ENCODE measurements around the gene ACTN1. TPM values are rescaled to one million over a fixed set of nuclear protein-coding genes. Genes with fewer than 3 reads are reported as not detected.

The ACTN1 gene
- total and polyA plus RNA-seq, 2 of the 8 experiments (the other 6 are each of a cell fraction or from before 2014, with no cell fraction given) = 236 to 262 TPM

DNA sequence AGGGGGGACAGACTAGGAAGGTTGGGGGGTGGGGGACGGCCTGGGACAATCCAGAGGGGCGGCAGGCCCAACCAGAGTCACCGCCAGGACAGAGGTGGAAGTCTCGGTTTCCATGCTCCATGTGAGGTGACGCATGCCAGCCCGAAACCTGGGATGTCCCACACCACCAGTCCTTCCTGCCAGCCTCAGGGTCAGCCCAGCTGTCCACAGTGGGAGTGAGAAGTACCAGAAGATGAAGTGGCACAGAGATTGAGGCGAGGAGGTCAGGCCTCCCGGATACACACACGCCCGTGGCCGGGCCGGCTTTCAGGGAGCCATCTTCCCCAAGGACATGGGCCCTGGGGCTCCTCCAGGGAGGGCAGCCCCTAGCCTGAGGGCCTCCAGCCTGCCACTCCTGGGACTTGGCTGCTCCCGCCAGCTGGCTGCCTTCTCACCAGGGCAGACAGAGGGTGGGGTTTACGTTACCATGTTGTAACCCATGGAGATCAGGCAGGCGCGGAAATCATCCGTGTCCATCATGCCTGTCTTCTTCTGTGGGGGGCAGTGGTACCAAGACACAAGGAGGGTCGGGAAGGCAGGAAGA lies 101.0 kb downstream of the ACTN1 start:
- H3K4me2 ChIP-seq (ENCODE audit: insufficient read depth in 1 of 2, low read depth in 2 of 2, low read length in 2 of 2) = no peak overlapping the region
- no peak overlapping the region for H2AK5ac ChIP-seq (ENCODE audit: low read depth, low read length)
- H3K23me2 ChIP-seq (ENCODE audit: low read depth, low read length) = no peaks in the 10 kb centered on the region
- ChIA-PET POLR2A (ENCODE audit: partially characterized antibody) (no interaction called here), CTCF (ENCODE audit: partially characterized antibody) (interaction anchor here (1.3 to 1.5 kb wide), 2 partner anchors 12 to 18 kb away, joined by 3 to 4 read pairs; no protein-coding TSS in a partner anchor)
- no peak overlapping the region for H4K8ac ChIP-seq (ENCODE audit: extremely low read depth, insufficient read depth, low read length)
- no peaks in the 10 kb centered on the region for H3K79me2 ChIP-seq (ENCODE audit: control insufficient read depth in 1 of 2, insufficient read depth in 2 of 2, low read length in 2 of 2)
- H2BK12ac ChIP-seq (ENCODE audit: low read depth, low read length) = no peak overlapping the region
- H4K5ac ChIP-seq (ENCODE audit: insufficient read length, low read depth, low read length) = no peak overlapping the region
- no peak overlapping the region for H3K4me3 ChIP-seq (ENCODE audit: extremely low read depth in 1 of 4, insufficient read depth in 2 of 4, low read depth in 3 of 4, low read length in 4 of 4)
- H3K9me3 ChIP-seq (ENCODE audit: insufficient read depth in 2 of 2, low read depth in 1 of 2, low read length in 1 of 2) = no peaks in the 10 kb centered on the region
- H3K56ac ChIP-seq (replicated peaks; ENCODE audit: insufficient read length, low read depth, low read length) = no peak overlapping the region
- no peaks in the 10 kb centered on the region for H3K4me1 ChIP-seq (replicated peaks in 1 of 4; ENCODE audit: control insufficient read depth in 3 of 4, insufficient read depth in 4 of 4, low read length in 3 of 4)
- no peak overlapping the region for H2BK5ac ChIP-seq (ENCODE audit: low read depth, low read length)
- no peaks in the 10 kb centered on the region for H3K27me3 ChIP-seq (replicated peaks in 1 of 4; ENCODE audit: control insufficient read depth in 3 of 4, extremely low read depth in 1 of 4, insufficient read depth in 3 of 4, low read length in 3 of 4)
- no peak overlapping the region for H3K4ac ChIP-seq (replicated peaks; ENCODE audit: insufficient read length, low read depth, low read length)
- H3K23ac ChIP-seq (ENCODE audit: insufficient read length) = no peak overlapping the region
- H4K20me1 ChIP-seq (replicated peaks in 1 of 2; ENCODE audit: control insufficient read depth in 1 of 2, insufficient read depth in 2 of 2, low read length in 2 of 2) = peaks cover 0 to 9% of the 10 kb centered on the region in 2 experiments
- peaks cover 38 to 87% (median 79%) of the 10 kb centered on the region in 4 experiments for H3K36me3 ChIP-seq (ENCODE audit: control insufficient read depth in 2 of 4, insufficient read depth in 4 of 4, low read length in 3 of 4)
- no peak overlapping the region for H2BK20ac ChIP-seq (ENCODE audit: low read length)
- H2AFZ ChIP-seq (ENCODE audit: low read length) = no peak overlapping the region
- no peak overlapping the region for H3K14ac ChIP-seq (ENCODE audit: insufficient read length)
- no peak overlapping the region for H3K27ac ChIP-seq (ENCODE audit: low read depth, low read length)
- FAIRE-seq (no peak), DNase-seq (ENCODE audit: low read depth in 1 of 2, low spot score in 2 of 2) (no peak)
- H2BK120ac ChIP-seq (replicated peaks; ENCODE audit: low read depth, low read length) = no peak overlapping the region
- no peak overlapping the region for H4K91ac ChIP-seq (replicated peaks; ENCODE audit: insufficient read length, low read length)
- H3K18ac ChIP-seq (ENCODE audit: extremely low read depth, low read length) = no peak overlapping the region
- H3K9ac ChIP-seq (replicated peaks in 1 of 4; ENCODE audit: extremely low read depth in 1 of 4, low read depth in 3 of 4, low read length in 3 of 4) = no peak overlapping the region
- 92% methylated on average over 18 of the region's 18 CpGs; no CpG with 5 or more reads in 1 of the 2 experiments for WGBS, 2 experiments (ENCODE audit: extremely low coverage in 1 of 2, insufficient coverage in 1 of 2, insufficient read length in 1 of 2, insufficient replicate concordance in 2 of 2, low coverage in 1 of 2, low lambda C conversion rate in 2 of 2, missing lambda C conversion rate in 1 of 2)
- H2BK15ac ChIP-seq (ENCODE audit: low read length) = no peak overlapping the region
- H3K79me1 ChIP-seq (ENCODE audit: low read depth, low read length) = no peaks in the 10 kb centered on the region
- no peak for TF ChIP-seq SP2 (IDR thresholded peaks at IDR 0.05; ENCODE audit: low read length)
- no peak for TF ChIP-seq BACH1 (IDR thresholded peaks at IDR 0.05; ENCODE audit: low read length)
- TF ChIP-seq, protein P1, sequence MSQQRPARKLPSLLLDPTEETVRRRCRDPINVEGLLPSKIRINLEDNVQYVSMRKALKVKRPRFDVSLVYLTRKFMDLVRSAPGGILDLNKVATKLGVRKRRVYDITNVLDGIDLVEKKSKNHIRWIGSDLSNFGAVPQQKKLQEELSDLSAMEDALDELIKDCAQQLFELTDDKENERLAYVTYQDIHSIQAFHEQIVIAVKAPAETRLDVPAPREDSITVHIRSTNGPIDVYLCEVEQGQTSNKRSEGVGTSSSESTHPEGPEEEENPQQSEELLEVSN (IDR thresholded peaks at IDR 0.05) = no peak
- TF ChIP-seq BCL11A (IDR thresholded peaks at IDR 0.05; ENCODE audit: low read depth in 2 of 2, low read length in 2 of 2) = no peak
- TF ChIP-seq NRF1 (IDR thresholded peaks at IDR 0.05; ENCODE audit: low read depth, low read length) = no peak
- no peak for TF ChIP-seq PHF8 (conservative IDR thresholded peaks at IDR 0.05; ENCODE audit: low read depth, low read length)
- TF ChIP-seq POU5F1 (IDR thresholded peaks at IDR 0.05; ENCODE audit: low read depth, low read length) = no peak
- TF ChIP-seq SP1 (IDR thresholded peaks at IDR 0.05; ENCODE audit: low read depth, low read length) = no peak
- TF ChIP-seq RFX5 (IDR thresholded peaks at IDR 0.05; ENCODE audit: borderline replicate concordance, low read depth, low read length) = no peak
- TF ChIP-seq YY1 (IDR thresholded peaks at IDR 0.05; ENCODE audit: low read depth, low read length) = no peak
- TF ChIP-seq, protein P2, sequence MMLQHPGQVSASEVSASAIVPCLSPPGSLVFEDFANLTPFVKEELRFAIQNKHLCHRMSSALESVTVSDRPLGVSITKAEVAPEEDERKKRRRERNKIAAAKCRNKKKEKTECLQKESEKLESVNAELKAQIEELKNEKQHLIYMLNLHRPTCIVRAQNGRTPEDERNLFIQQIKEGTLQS (IDR thresholded peaks at IDR 0.05; ENCODE audit: insufficient read depth, low read depth, low read length) = no peak

All from H1 (cell line).